ENCODE measurements around the gene GSTM5.
"Not testable (repeated sequence)": the region's sequence is repeated elsewhere in the genome, so short reads cannot be mapped to it uniquely, and the experiment has no call there.

Gene GSTM5

GRCh38 chr1:109704173-109704572, 7.9 kb upstream of the GSTM5 start:
- Histone ChIP-seq H3K4me3 (ENCODE audit: low read length) (no peak overlapping the region), H3K9me3 (replicated peaks; ENCODE audit: low read length) (no peaks in the 10 kb centered on the region), H3K27me3 (ENCODE audit: control insufficient read depth, insufficient read depth, low read length) (no peaks in the 10 kb centered on the region), H3K4me2 (ENCODE audit: low read length) (no peak overlapping the region), H3K36me3 (ENCODE audit: insufficient read depth, low read length) (no peaks in the 10 kb centered on the region), H3K9ac (ENCODE audit: low read depth, low read length) (no peak overlapping the region), H3K4me1 (ENCODE audit: control insufficient read depth, insufficient read depth, low read length) (no peaks in the 10 kb centered on the region)

- H3K36me3 ChIP-seq (ENCODE audit: insufficient read depth, low read length), result no peaks in the 10 kb centered on the region
- no peaks in the 10 kb centered on the region for H3K9me3 ChIP-seq (replicated peaks; ENCODE audit: low read length)
- H3K4me1 ChIP-seq (ENCODE audit: control insufficient read depth, insufficient read depth, low read length), result no peaks in the 10 kb centered on the region
- H3K9ac ChIP-seq (ENCODE audit: low read depth, low read length), result no peak overlapping the region
- H3K4me3 ChIP-seq (ENCODE audit: low read length), result no peak overlapping the region
- no peak overlapping the region for H3K4me2 ChIP-seq (ENCODE audit: low read length)
- H3K27me3 ChIP-seq (ENCODE audit: control insufficient read depth, insufficient read depth, low read length), result no peaks in the 10 kb centered on the region
Measured at GRCh38 chr1:109705411-109705810, 6.6 kb upstream of the GSTM5 start.

GRCh38 chr1:109708949-109709348, 3.1 kb upstream of the GSTM5 start:
- H3K9me3 ChIP-seq (replicated peaks; ENCODE audit: low read length); H3K9ac ChIP-seq (ENCODE audit: low read depth, low read length); H3K36me3 ChIP-seq (ENCODE audit: insufficient read depth, low read length); H3K27me3 ChIP-seq (ENCODE audit: control insufficient read depth, insufficient read depth, low read length); H3K4me3 ChIP-seq (ENCODE audit: low read length); H3K4me2 ChIP-seq (ENCODE audit: low read length); H3K4me1 ChIP-seq (ENCODE audit: control insufficient read depth, insufficient read depth, low read length): not testable (repeated sequence)

GRCh38 chr1:109709822-109710221, 2.2 kb upstream of the GSTM5 start:
- H3K36me3 ChIP-seq (ENCODE audit: insufficient read depth, low read length); H3K4me1 ChIP-seq (ENCODE audit: control insufficient read depth, insufficient read depth, low read length); H3K4me3 ChIP-seq (ENCODE audit: low read length); H3K27me3 ChIP-seq (ENCODE audit: control insufficient read depth, insufficient read depth, low read length); H3K9ac ChIP-seq (ENCODE audit: low read depth, low read length); H3K9me3 ChIP-seq (replicated peaks; ENCODE audit: low read length); H3K4me2 ChIP-seq (ENCODE audit: low read length): not testable (repeated sequence)

- H3K4me3 ChIP-seq (ENCODE audit: low read length), result no peak overlapping the region
- H3K9me3 ChIP-seq (replicated peaks; ENCODE audit: low read length), result no peaks in the 10 kb centered on the region
- H3K27me3 ChIP-seq (ENCODE audit: control insufficient read depth, insufficient read depth, low read length), result peaks cover 6% of the 10 kb centered on the region
- no peak overlapping the region for H3K4me2 ChIP-seq (ENCODE audit: low read length)
- H3K36me3 ChIP-seq (ENCODE audit: insufficient read depth, low read length), result no peaks in the 10 kb centered on the region
- H3K9ac ChIP-seq (ENCODE audit: low read depth, low read length), result no peak overlapping the region
- no peaks in the 10 kb centered on the region for H3K4me1 ChIP-seq (ENCODE audit: control insufficient read depth, insufficient read depth, low read length)
Measured at GRCh38 chr1:109712321-109712864, 342 bp downstream of the GSTM5 start.

GRCh38 chr1:109713636-109714035, 1.6 kb downstream of the GSTM5 start:
- no peak overlapping the region for H3K4me2 ChIP-seq (ENCODE audit: low read length)
- no peaks in the 10 kb centered on the region for H3K9me3 ChIP-seq (replicated peaks; ENCODE audit: low read length)
- peaks cover 6% of the 10 kb centered on the region for H3K27me3 ChIP-seq (ENCODE audit: control insufficient read depth, insufficient read depth, low read length)
- H3K4me1 ChIP-seq (ENCODE audit: control insufficient read depth, insufficient read depth, low read length), result no peaks in the 10 kb centered on the region
- no peak overlapping the region for H3K9ac ChIP-seq (ENCODE audit: low read depth, low read length)
- H3K4me3 ChIP-seq (ENCODE audit: low read length), result no peak overlapping the region
- H3K36me3 ChIP-seq (ENCODE audit: insufficient read depth, low read length), result no peaks in the 10 kb centered on the region

GRCh38 chr1:109714661-109715372, 2.8 kb downstream of the GSTM5 start:
- Histone ChIP-seq H3K9me3 (replicated peaks; ENCODE audit: low read length) (no peaks in the 10 kb centered on the region), H3K4me1 (ENCODE audit: control insufficient read depth, insufficient read depth, low read length) (peaks cover 8% of the 10 kb centered on the region), H3K36me3 (ENCODE audit: insufficient read depth, low read length) (no peaks in the 10 kb centered on the region), H3K27me3 (ENCODE audit: control insufficient read depth, insufficient read depth, low read length) (peaks cover 6% of the 10 kb centered on the region), H3K9ac (ENCODE audit: low read depth, low read length) (no peak overlapping the region), H3K4me2 (ENCODE audit: low read length) (no peak overlapping the region), H3K4me3 (ENCODE audit: low read length) (no peak overlapping the region)

- Histone ChIP-seq H3K36me3 (ENCODE audit: insufficient read depth, low read length) (no peaks in the 10 kb centered on the region), H3K4me2 (ENCODE audit: low read length) (no peak overlapping the region), H3K9me3 (replicated peaks; ENCODE audit: low read length) (no peaks in the 10 kb centered on the region), H3K9ac (ENCODE audit: low read depth, low read length) (no peak overlapping the region), H3K4me1 (ENCODE audit: control insufficient read depth, insufficient read depth, low read length) (peaks cover 10% of the 10 kb centered on the region), H3K4me3 (ENCODE audit: low read length) (no peak overlapping the region), H3K27me3 (ENCODE audit: control insufficient read depth, insufficient read depth, low read length) (peaks cover 6% of the 10 kb centered on the region)
Measured at GRCh38 chr1:109716121-109716520, 4.1 kb downstream of the GSTM5 start.

GRCh38 chr1:109716570-109717090, 4.6 kb downstream of the GSTM5 start:
- no peaks in the 10 kb centered on the region for H3K36me3 ChIP-seq (ENCODE audit: insufficient read depth, low read length)
- H3K27me3 ChIP-seq (ENCODE audit: control insufficient read depth, insufficient read depth, low read length), result peaks cover 6% of the 10 kb centered on the region
- H3K9ac ChIP-seq (ENCODE audit: low read depth, low read length), result no peak overlapping the region
- H3K9me3 ChIP-seq (replicated peaks; ENCODE audit: low read length), result no peaks in the 10 kb centered on the region
- no peak overlapping the region for H3K4me2 ChIP-seq (ENCODE audit: low read length)
- H3K4me1 ChIP-seq (ENCODE audit: control insufficient read depth, insufficient read depth, low read length), result peaks cover 10% of the 10 kb centered on the region
- H3K4me3 ChIP-seq (ENCODE audit: low read length), result no peak overlapping the region

- Histone ChIP-seq H3K36me3 (ENCODE audit: insufficient read depth, low read length) (no peaks in the 10 kb centered on the region), H3K9ac (ENCODE audit: low read depth, low read length) (no peak overlapping the region), H3K9me3 (replicated peaks; ENCODE audit: low read length) (no peaks in the 10 kb centered on the region), H3K4me2 (ENCODE audit: low read length) (no peak overlapping the region), H3K27me3 (ENCODE audit: control insufficient read depth, insufficient read depth, low read length) (peaks cover 6% of the 10 kb centered on the region), H3K4me3 (ENCODE audit: low read length) (no peak overlapping the region), H3K4me1 (ENCODE audit: control insufficient read depth, insufficient read depth, low read length) (peaks cover 10% of the 10 kb centered on the region)
Measured at GRCh38 chr1:109717729-109718128, 5.7 kb downstream of the GSTM5 start.

GRCh38 chr1:109718495-109718894, 6.4 kb downstream of the GSTM5 start:
- Histone ChIP-seq H3K4me3 (ENCODE audit: low read length) (no peak overlapping the region), H3K9me3 (replicated peaks; ENCODE audit: low read length) (no peaks in the 10 kb centered on the region), H3K4me1 (ENCODE audit: control insufficient read depth, insufficient read depth, low read length) (peaks cover 10% of the 10 kb centered on the region), H3K36me3 (ENCODE audit: insufficient read depth, low read length) (no peaks in the 10 kb centered on the region), H3K9ac (ENCODE audit: low read depth, low read length) (no peak overlapping the region), H3K4me2 (ENCODE audit: low read length) (no peak overlapping the region), H3K27me3 (ENCODE audit: control insufficient read depth, insufficient read depth, low read length) (peaks cover 5% of the 10 kb centered on the region)

GRCh38 chr1:109719337-109719837, 7.3 kb downstream of the GSTM5 start:
- no peaks in the 10 kb centered on the region for H3K36me3 ChIP-seq (ENCODE audit: insufficient read depth, low read length)
- peaks cover 10% of the 10 kb centered on the region for H3K4me1 ChIP-seq (ENCODE audit: control insufficient read depth, insufficient read depth, low read length)
- H3K9me3 ChIP-seq (replicated peaks; ENCODE audit: low read length), result no peaks in the 10 kb centered on the region
- no peak overlapping the region for H3K4me3 ChIP-seq (ENCODE audit: low read length)
- no peak overlapping the region for H3K9ac ChIP-seq (ENCODE audit: low read depth, low read length)
- H3K4me2 ChIP-seq (ENCODE audit: low read length), result no peak overlapping the region
- H3K27me3 ChIP-seq (ENCODE audit: control insufficient read depth, insufficient read depth, low read length), result no peaks in the 10 kb centered on the region
